C4-2B (cell line): ENCODE data around the gene MIA2.

ENCODE experiments used
- CTCF ChIP-seq: fragments of 450-650 bp; conservative IDR thresholded peaks from 2 replicates; pipeline ENCODE4 v1.5.1; 2017; ENCODE audit warnings: mild to moderate bottlenecking
- ZFX ChIP-seq: fragments of 450-650 bp; IDR thresholded peaks from 2 replicates; pipeline ENCODE4 v1.6.1; 2017

GRCh38 chr14:39217214-39217879 lies 16.4 kb upstream of the MIA2 start:
- TF ChIP-seq CTCF = no peak
- no peak for TF ChIP-seq ZFX
